HEK293 (cell line): ENCODE data around the gene C5orf15.

Experiments
- CTCF ChIP-seq: fragments of 450-650 bp; formaldehyde crosslinking; IDR thresholded peaks from 2 replicates; pipeline ENCODE4 v1.5.1; 2016; ENCODE audit warnings: missing biosample characterization, missing genetic modification characterization
- ZNF140 ChIP-seq: fragments of 450-650 bp; formaldehyde crosslinking; IDR thresholded peaks from 2 replicates; pipeline ENCODE4 v1.5.1; 2016; ENCODE audit warnings: missing biosample characterization, missing genetic modification characterization
- ZNF274 ChIP-seq, 2 experiments: fragments of 200-500 bp in 1 of 2; fragments of 450-650 bp in 1 of 2; sonication (Bioruptor generic) in 1 of 2; formaldehyde crosslinking in 1 of 2; IDR thresholded peaks; 2 replicates each; pipeline versions ENCODE4 v1.5.1 to v1.6.1; 2014 to 2016; ENCODE audit warnings: borderline replicate concordance in 1 of 2, inconsistent platforms in 1 of 2, low read length in 1 of 2, missing biosample characterization in 1 of 2, missing genetic modification characterization in 1 of 2

- TF ChIP-seq CTCF (tag by site-specific recombination) = no peak
- TF ChIP-seq ZNF274 (IDR thresholded peaks at IDR 0.05; ENCODE audit: low read length) = no peak
- no peak for TF ChIP-seq ZNF274 (tag by site-specific recombination; IDR thresholded peaks at IDR 0.05; ENCODE audit: borderline replicate concordance)
- no peak for TF ChIP-seq ZNF140 (tag by site-specific recombination)
These were observed 57.9 kb downstream of the C5orf15 start for GRCh38 chr5:133910571-133910970.
